HTERT RPE-1 (cell line): ENCODE results near the gene TCF7L2.
"Not testable (repeated sequence)": the region's sequence is repeated elsewhere in the genome, so short reads cannot be mapped to it uniquely, and the experiment has no call there.

Experiments
- in situ Hi-C: fragments of 300-500 bp; cut with MboI; formaldehyde crosslinking; loops from 4 replicates; pipeline ENCODE4 v1.14.3; 2020; ENCODE audit warnings: low sequenced_read_pairs

The TCF7L2 gene

GRCh38 chr10:113061557-113061956 is 111.5 kb downstream of the TCF7L2 start:
- in situ Hi-C loops = no loop called here

- in situ Hi-C loops = no loop called here
Measured at GRCh38 chr10:113063043-113063967, 113.3 kb downstream of the TCF7L2 start.

- in situ Hi-C loops = no loop called here
Measured at GRCh38 chr10:113064039-113064438, 114.0 kb downstream of the TCF7L2 start.

GRCh38 chr10:113066120-113066519 is 116.1 kb downstream of the TCF7L2 start:
- in situ Hi-C loops = not testable (repeated sequence)

- in situ Hi-C loops = no loop called here
Measured at GRCh38 chr10:113066561-113067312, 116.7 kb downstream of the TCF7L2 start.

- in situ Hi-C loops = no loop called here
Measured at GRCh38 chr10:113067501-113067900, 117.5 kb downstream of the TCF7L2 start.

GRCh38 chr10:113068178-113068890 is 118.3 kb downstream of the TCF7L2 start:
- in situ Hi-C loops = no loop called here

- in situ Hi-C loops = no loop called here
Measured at GRCh38 chr10:113069595-113069994, 119.5 kb downstream of the TCF7L2 start.

GRCh38 chr10:113071446-113071845 is 121.4 kb downstream of the TCF7L2 start:
- in situ Hi-C loops = no loop called here

- in situ Hi-C loops = no loop called here
Measured at GRCh38 chr10:113073549-113074189, 123.6 kb downstream of the TCF7L2 start.

- in situ Hi-C loops = no loop called here
Measured at GRCh38 chr10:113076949-113077348, 126.9 kb downstream of the TCF7L2 start.

- in situ Hi-C loops = no loop called here
Measured at GRCh38 chr10:113078282-113078907, 128.3 kb downstream of the TCF7L2 start.

- in situ Hi-C loops = no loop called here
Measured at GRCh38 chr10:113080061-113080924, 130.2 kb downstream of the TCF7L2 start.

- in situ Hi-C loops = no loop called here
Measured at GRCh38 chr10:113080925-113081229, 130.8 kb downstream of the TCF7L2 start.

- in situ Hi-C loops = no loop called here
Measured at GRCh38 chr10:113084031-113084430, 134.0 kb downstream of the TCF7L2 start.

- in situ Hi-C loops = no loop called here
Measured at GRCh38 chr10:113085776-113086175, 135.7 kb downstream of the TCF7L2 start.

- in situ Hi-C loops = no loop called here
Measured at GRCh38 chr10:113086282-113086681, 136.2 kb downstream of the TCF7L2 start.

GRCh38 chr10:113087165-113088029 is 137.3 kb downstream of the TCF7L2 start:
- in situ Hi-C loops = no loop called here

- in situ Hi-C loops = no loop called here
Measured at GRCh38 chr10:113088194-113088593, 138.1 kb downstream of the TCF7L2 start.
